ENCODE measurements around the gene BTBD9. TPM values are rescaled to one million over a fixed set of nuclear protein-coding genes. Genes with fewer than 3 reads are reported as not detected.
A peak's percentile ranks its signal among the peaks of the same experiment; 100 is the strongest.

Gene BTBD9
- total and polyA plus RNA-seq, 2 experiments from 2014 or later: 10.0 to 13.7 TPM

DNA sequence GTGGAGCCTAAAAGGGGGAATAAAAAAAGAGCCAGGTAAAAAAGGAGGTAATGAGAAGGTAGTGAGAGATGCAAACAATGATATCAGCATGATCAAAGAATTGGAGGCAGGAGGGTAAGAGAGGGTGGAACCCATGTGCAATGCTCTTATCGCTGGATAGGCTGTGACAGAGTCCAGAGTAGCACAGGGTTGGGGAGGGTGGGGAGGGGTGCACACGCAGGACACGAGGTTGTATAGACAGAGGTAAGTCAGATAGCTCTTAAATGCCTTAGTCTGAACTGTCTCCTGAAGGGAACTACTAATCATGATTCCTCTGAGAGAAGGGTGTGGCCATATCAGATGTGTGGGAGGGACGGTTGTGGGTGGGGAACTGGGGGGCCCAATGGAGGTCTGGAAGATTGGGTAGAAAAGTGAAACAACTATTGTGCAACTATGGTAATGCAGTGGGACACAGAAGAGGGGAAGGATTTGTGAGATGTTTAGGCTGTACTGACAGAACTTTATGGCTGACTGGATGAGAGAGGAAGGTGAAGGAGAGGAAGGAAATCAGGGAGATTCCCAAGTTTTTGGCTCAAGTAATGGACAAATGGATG is 354.8 kb downstream of the BTBD9 start:
- TF ChIP-seq EZH2phosphoT487 (IDR thresholded peaks at IDR 0.05; ENCODE audit: insufficient read depth, low read depth): no peak
- no peak for TF ChIP-seq EZH2 (IDR thresholded peaks at IDR 0.05; ENCODE audit: insufficient read depth, poor library complexity, severe bottlenecking)
- no peak overlapping the region for H3K4me3 ChIP-seq
- H4K20me1 ChIP-seq (ENCODE audit: insufficient read depth): no peaks in the 10 kb centered on the region
- in situ Hi-C loops (cut with MboI): no loop called here
- DNase-seq: no peak
- no peaks in the 10 kb centered on the region for H3K9me3 ChIP-seq (ENCODE audit: low read depth)
- 0 out of 2 replicates have a peak, but pooled peaks cover 4% of the 10 kb centered on the region for H3F3A ChIP-seq (ENCODE audit: insufficient read depth)
- H3K79me2 ChIP-seq (ENCODE audit: insufficient read depth): no peaks in the 10 kb centered on the region
- H2AFZ ChIP-seq: no peak overlapping the region
- no peak overlapping the region for H3K9ac ChIP-seq
- no peaks in the 10 kb centered on the region for H3K36me3 ChIP-seq (ENCODE audit: low read depth)
- no peak overlapping the region for H3K4me2 ChIP-seq (ENCODE audit: unreplicated experiment)
- no peaks in the 10 kb centered on the region for H3K9me2 ChIP-seq (ENCODE audit: insufficient read depth)
- H3K4me1 ChIP-seq (ENCODE audit: insufficient read depth): no peaks in the 10 kb centered on the region
- H3K27me3 ChIP-seq (replicated peaks; ENCODE audit: insufficient read depth): no peaks in the 10 kb centered on the region
- H3K27ac ChIP-seq: no peak overlapping the region
- 94 to 96% methylated on average over 4 of the region's 4 CpGs for WGBS, 2 experiments (ENCODE audit: low coverage in 1 of 2, low lambda C conversion rate in 2 of 2, missing lambda C conversion rate in 2 of 2)

GRCh38 chr6:38283734-38284362 is 355.9 kb downstream of the BTBD9 start:
- H3K9me3 ChIP-seq (ENCODE audit: low read depth): no peaks in the 10 kb centered on the region
- no peaks in the 10 kb centered on the region for H3K36me3 ChIP-seq (ENCODE audit: low read depth)
- no peaks in the 10 kb centered on the region for H3K4me1 ChIP-seq (ENCODE audit: insufficient read depth)
- no peaks in the 10 kb centered on the region for H4K20me1 ChIP-seq (ENCODE audit: insufficient read depth)
- H3K27me3 ChIP-seq (replicated peaks; ENCODE audit: insufficient read depth): no peaks in the 10 kb centered on the region
- H3K27ac ChIP-seq: no peak overlapping the region
- no peak for TF ChIP-seq EZH2 (IDR thresholded peaks at IDR 0.05; ENCODE audit: insufficient read depth, poor library complexity, severe bottlenecking)
- TF ChIP-seq EZH2phosphoT487 (IDR thresholded peaks at IDR 0.05; ENCODE audit: insufficient read depth, low read depth): no peak
- 85 to 92% methylated on average over 4 of the region's 4 CpGs for WGBS, 2 experiments (ENCODE audit: low coverage in 1 of 2, low lambda C conversion rate in 2 of 2, missing lambda C conversion rate in 2 of 2)
- no peak overlapping the region for H3K4me2 ChIP-seq (ENCODE audit: unreplicated experiment)
- no peaks in the 10 kb centered on the region for H3K9me2 ChIP-seq (ENCODE audit: insufficient read depth)
- DNase-seq: peak; percentile 27
- 0 out of 2 replicates have a peak, but pooled peaks cover 4% of the 10 kb centered on the region for H3F3A ChIP-seq (ENCODE audit: insufficient read depth)
- H3K9ac ChIP-seq: no peak overlapping the region
- no peaks in the 10 kb centered on the region for H3K79me2 ChIP-seq (ENCODE audit: insufficient read depth)
- in situ Hi-C loops (cut with MboI): no loop called here
- H2AFZ ChIP-seq: no peak overlapping the region
- no peak overlapping the region for H3K4me3 ChIP-seq

DNA sequence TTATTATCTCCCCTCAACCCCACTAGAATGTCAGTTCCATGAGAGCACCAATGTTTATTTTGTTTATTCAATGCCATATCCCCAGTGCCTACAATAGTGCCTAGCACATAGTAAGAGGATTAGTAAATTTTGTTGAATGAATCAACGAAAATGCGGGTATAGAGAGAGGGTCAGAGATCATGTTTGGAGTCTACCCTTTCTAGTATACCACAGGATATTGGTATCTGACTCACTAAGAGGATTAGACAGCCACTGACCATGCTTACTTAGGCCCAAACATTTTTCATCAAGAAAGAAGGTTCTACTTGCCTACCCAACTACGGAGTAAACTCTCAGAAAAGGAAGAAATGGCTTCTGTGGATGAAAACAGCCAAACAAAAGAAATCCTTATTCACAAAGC is 356.8 kb downstream of the BTBD9 start:
- no peaks in the 10 kb centered on the region for H3K79me2 ChIP-seq (ENCODE audit: insufficient read depth)
- no peak overlapping the region for H3K4me3 ChIP-seq
- H3K4me2 ChIP-seq (ENCODE audit: unreplicated experiment): no peak overlapping the region
- H3K9me3 ChIP-seq (ENCODE audit: low read depth): no peaks in the 10 kb centered on the region
- no peaks in the 10 kb centered on the region for H3K27me3 ChIP-seq (replicated peaks; ENCODE audit: insufficient read depth)
- no peak for TF ChIP-seq EZH2 (IDR thresholded peaks at IDR 0.05; ENCODE audit: insufficient read depth, poor library complexity, severe bottlenecking)
- no peak overlapping the region for H3K9ac ChIP-seq
- WGBS, 2 experiments (ENCODE audit: low coverage in 1 of 2, low lambda C conversion rate in 2 of 2, missing lambda C conversion rate in 2 of 2): 92 to 94% methylated on average over 3 of the region's 3 CpGs
- DNase-seq: no peak
- H3F3A ChIP-seq (ENCODE audit: insufficient read depth): 0 out of 2 replicates have a peak, but pooled peaks cover 4% of the 10 kb centered on the region
- H3K36me3 ChIP-seq (ENCODE audit: low read depth): no peaks in the 10 kb centered on the region
- no peaks in the 10 kb centered on the region for H3K9me2 ChIP-seq (ENCODE audit: insufficient read depth)
- in situ Hi-C loops (cut with MboI): no loop called here
- H4K20me1 ChIP-seq (ENCODE audit: insufficient read depth): no peaks in the 10 kb centered on the region
- no peak overlapping the region for H2AFZ ChIP-seq
- H3K27ac ChIP-seq: no peak overlapping the region
- no peaks in the 10 kb centered on the region for H3K4me1 ChIP-seq (ENCODE audit: insufficient read depth)

DNA sequence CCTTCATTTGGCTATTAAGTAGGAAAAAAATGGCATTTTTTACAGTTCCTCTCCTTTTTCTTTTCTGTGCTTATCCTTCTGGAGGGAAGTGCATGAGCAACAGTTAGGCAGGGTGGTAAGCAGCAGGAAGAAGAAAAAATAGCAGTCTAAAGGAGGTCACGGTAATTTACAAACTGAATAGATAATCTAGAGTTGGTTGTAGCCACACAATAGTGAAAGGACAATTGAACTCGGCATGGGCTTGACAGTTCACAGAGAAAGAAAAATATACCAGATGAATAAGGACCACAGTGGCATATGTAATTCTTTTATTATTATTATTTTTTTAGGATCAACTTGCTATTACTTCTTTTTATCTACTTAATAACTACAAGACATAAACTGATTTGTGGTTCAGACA is 358.6 kb downstream of the BTBD9 start:
- TF ChIP-seq EZH2 (IDR thresholded peaks at IDR 0.05; ENCODE audit: insufficient read depth, poor library complexity, severe bottlenecking) (no peak), EZH2phosphoT487 (IDR thresholded peaks at IDR 0.05; ENCODE audit: insufficient read depth, low read depth) (no peak)
- no peak overlapping the region for H3K27ac ChIP-seq
- no peak overlapping the region for H3K9ac ChIP-seq
- no peaks in the 10 kb centered on the region for H4K20me1 ChIP-seq (ENCODE audit: insufficient read depth)
- H3K9me3 ChIP-seq (ENCODE audit: low read depth): no peaks in the 10 kb centered on the region
- H3F3A ChIP-seq (ENCODE audit: insufficient read depth): 0 out of 2 replicates have a peak, but pooled peaks cover 4% of the 10 kb centered on the region
- no peak overlapping the region for H3K4me2 ChIP-seq (ENCODE audit: unreplicated experiment)
- H3K9me2 ChIP-seq (ENCODE audit: insufficient read depth): no peaks in the 10 kb centered on the region
- H3K27me3 ChIP-seq (replicated peaks; ENCODE audit: insufficient read depth): no peaks in the 10 kb centered on the region
- H2AFZ ChIP-seq: no peak overlapping the region
- no peak for DNase-seq
- H3K4me3 ChIP-seq: no peak overlapping the region
- no peaks in the 10 kb centered on the region for H3K36me3 ChIP-seq (ENCODE audit: low read depth)
- 23 to 29% methylated on average over 2 of the region's 2 CpGs for WGBS, 2 experiments (ENCODE audit: low coverage in 1 of 2, low lambda C conversion rate in 2 of 2, missing lambda C conversion rate in 2 of 2)
- H3K79me2 ChIP-seq (ENCODE audit: insufficient read depth): no peaks in the 10 kb centered on the region
- no peaks in the 10 kb centered on the region for H3K4me1 ChIP-seq (ENCODE audit: insufficient read depth)
- in situ Hi-C loops (cut with MboI): no loop called here

Data from GM23248 (cell line).